Measurements from ENCODE around the gene CYB561A3. TPM values are rescaled to one million over a fixed set of nuclear protein-coding genes. Genes with fewer than 3 reads are reported as not detected.

Gene CYB561A3
- polyA plus RNA-seq, 1 experiment: 91.3 TPM

GRCh38 chr11:61368646-61369045 lies 7.0 kb upstream of the CYB561A3 start:
- TF ChIP-seq CTCF (IDR thresholded peaks at IDR 0.05; ENCODE audit: insufficient read depth, low read depth, low read length): no peak
- no peaks in the 10 kb centered on the region for H3K27me3 ChIP-seq (ENCODE audit: control insufficient read depth, insufficient read depth, low read length)
- DNase-seq (ENCODE audit: low read depth): no peak
- POLR2A ChIA-PET: no interaction called here
- CTCF ChIA-PET: interaction anchor here (1.1 to 2.9 kb wide), 2 partner anchors 17 to 32 kb away, joined by 8 to 12 read pairs; no protein-coding TSS in a partner anchor
- H3K36me3 ChIP-seq (ENCODE audit: control insufficient read depth, insufficient read depth, low read length): peaks cover 19% of the 10 kb centered on the region
- no peak overlapping the region for H3K4me3 ChIP-seq (ENCODE audit: low read depth, low read length)

GRCh38 chr11:61367406-61367805 lies 5.7 kb upstream of the CYB561A3 start:
- POLR2A ChIA-PET: no interaction called here
- H3K4me3 ChIP-seq (ENCODE audit: low read depth, low read length): no peak overlapping the region
- H3K27me3 ChIP-seq (ENCODE audit: control insufficient read depth, insufficient read depth, low read length): no peaks in the 10 kb centered on the region
- CTCF ChIA-PET: interaction anchor here (0.7 to 7.6 kb wide), 2 partner anchors 18 to 31 kb away, joined by 4 to 49 read pairs; no protein-coding TSS in a partner anchor
- no peak for TF ChIP-seq CTCF (IDR thresholded peaks at IDR 0.05; ENCODE audit: insufficient read depth, low read depth, low read length)
- H3K36me3 ChIP-seq (ENCODE audit: control insufficient read depth, insufficient read depth, low read length): peaks cover 19% of the 10 kb centered on the region
- DNase-seq (ENCODE audit: low read depth): no peak

- H3K36me3 ChIP-seq (ENCODE audit: control insufficient read depth, insufficient read depth, low read length): peaks cover 12% of the 10 kb centered on the region
- POLR2A ChIA-PET: no interaction called here
- H3K4me3 ChIP-seq (ENCODE audit: low read depth, low read length): no peak overlapping the region
- TF ChIP-seq CTCF (IDR thresholded peaks at IDR 0.05; ENCODE audit: insufficient read depth, low read depth, low read length): no peak
- no peaks in the 10 kb centered on the region for H3K27me3 ChIP-seq (ENCODE audit: control insufficient read depth, insufficient read depth, low read length)
- CTCF ChIA-PET: interaction anchor here (0.9 to 7.6 kb wide), 4 partner anchors 18 to 37 kb away, joined by 3 to 60 read pairs (median 28); partner anchors contain the start of genes DDB1 and TKFC
- no peak for DNase-seq (ENCODE audit: low read depth)
These were observed 2.5 kb upstream of the CYB561A3 start for GRCh38 chr11:61364012-61364675.

GRCh38 chr11:61362542-61362875 lies 827 bp upstream of the CYB561A3 start:
- CTCF ChIA-PET: interaction anchor here (0.6 to 7.6 kb wide), 7 partner anchors 11 to 234 kb away, joined by 3 to 60 read pairs (median 6); partner anchors contain the start of genes DDB1, TKFC and TMEM216
- DNase-seq (ENCODE audit: low read depth): no peak
- POLR2A ChIA-PET: interaction anchor here (0.6 to 1.3 kb wide), 2 partner anchors 16 to 24 kb away, joined by 3 to 10 read pairs; no protein-coding TSS in a partner anchor
- Histone ChIP-seq H3K27me3 (ENCODE audit: control insufficient read depth, insufficient read depth, low read length) (no peaks in the 10 kb centered on the region), H3K36me3 (ENCODE audit: control insufficient read depth, insufficient read depth, low read length) (peaks cover 5% of the 10 kb centered on the region; the same call in 1 of the 2 replicates), H3K4me3 (ENCODE audit: low read depth, low read length) (peak overlapping the region; percentile 77)
- no peak for TF ChIP-seq CTCF (IDR thresholded peaks at IDR 0.05; ENCODE audit: insufficient read depth, low read depth, low read length)

- TF ChIP-seq CTCF (IDR thresholded peaks at IDR 0.05; ENCODE audit: insufficient read depth, low read depth, low read length): no peak
- H3K4me3 ChIP-seq (ENCODE audit: low read depth, low read length): peak overlapping the region; percentile 77
- CTCF ChIA-PET: interaction anchor here (0.6 to 7.6 kb wide), 6 partner anchors 11 to 385 kb away, joined by 3 to 60 read pairs (median 8); partner anchors contain the start of genes DDB1, TKFC and TMEM216
- H3K27me3 ChIP-seq (ENCODE audit: control insufficient read depth, insufficient read depth, low read length): no peaks in the 10 kb centered on the region
- DNase-seq (ENCODE audit: low read depth): no peak
- POLR2A ChIA-PET: interaction anchor here (1.3 kb wide), 1 partner anchor 17 kb away, joined by 10 read pairs; no protein-coding TSS in a partner anchor
- H3K36me3 ChIP-seq (ENCODE audit: control insufficient read depth, insufficient read depth, low read length): peaks cover 4% of the 10 kb centered on the region; the same call in 1 of the 2 replicates
These were observed 393 bp downstream of the CYB561A3 start for GRCh38 chr11:61361237-61361740.

All from BJ (cell line).